ENCODE data around the gene LRRC4C. TPM values are rescaled to one million over a fixed set of nuclear protein-coding genes. Genes with fewer than 3 reads are reported as not detected.

LRRC4C gene
- total and polyA plus RNA-seq, 2 experiments from 2014 or later, result 0.35 to 1.1 TPM

DNA sequence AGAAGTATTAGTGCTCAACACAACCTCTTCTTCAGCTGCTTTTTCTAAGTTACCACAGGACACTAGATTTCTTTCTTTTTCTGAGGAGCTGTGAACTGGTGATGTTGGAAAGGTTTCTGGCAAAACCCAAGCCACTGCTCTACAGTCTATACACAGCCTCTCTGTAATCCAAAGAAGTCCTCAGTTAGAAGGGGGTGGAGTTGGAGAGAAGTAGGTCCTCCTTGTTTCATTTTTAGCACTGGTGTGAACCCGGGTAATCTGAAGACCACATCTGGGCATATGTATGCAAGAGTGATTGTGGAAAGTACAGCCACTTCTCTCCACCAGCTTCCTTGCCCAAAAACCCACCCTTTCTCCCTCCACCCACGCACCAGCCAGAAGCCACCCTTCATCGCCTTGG lies 1168.1 kb downstream of the LRRC4C start:
- H3K27ac Mint-ChIP-seq, result no peak overlapping the region
- H3K4me2 ChIP-seq, result no peak overlapping the region
- H3F3A ChIP-seq (replicated peaks; ENCODE audit: low read depth), result 0 out of 2 replicates have a peak, but pooled peaks cover 2% of the 10 kb centered on the region
- no peaks in the 10 kb centered on the region for H3K9me2 ChIP-seq (ENCODE audit: insufficient read depth)
- DNase-seq (ENCODE audit: low spot score) (no peak), ATAC-seq (no peak)
- H3K27me3 Mint-ChIP-seq (ENCODE audit: insufficient read depth, low read depth, poor library complexity), result peaks cover 39% of the 10 kb centered on the region
- no peaks in the 10 kb centered on the region for H3K79me2 ChIP-seq (replicated peaks; ENCODE audit: insufficient read depth)
- no peak for TF ChIP-seq EZH2phosphoT487 (IDR thresholded peaks at IDR 0.05; ENCODE audit: unreplicated experiment)
- TF ChIP-seq EZH2 (IDR thresholded peaks at IDR 0.05; ENCODE audit: low read depth, unreplicated experiment), result no peak
- no peak for TF ChIP-seq POLR2AphosphoS5 (IDR thresholded peaks at IDR 0.05; ENCODE audit: low read depth)
- no peak for TF ChIP-seq CREB1 (CRISPR knock-in tag; IDR thresholded peaks at IDR 0.05; ENCODE audit: low read depth)
- TF ChIP-seq JUNB (IDR thresholded peaks at IDR 0.05; ENCODE audit: unreplicated experiment), result no peak
- TF ChIP-seq, protein P1, sequence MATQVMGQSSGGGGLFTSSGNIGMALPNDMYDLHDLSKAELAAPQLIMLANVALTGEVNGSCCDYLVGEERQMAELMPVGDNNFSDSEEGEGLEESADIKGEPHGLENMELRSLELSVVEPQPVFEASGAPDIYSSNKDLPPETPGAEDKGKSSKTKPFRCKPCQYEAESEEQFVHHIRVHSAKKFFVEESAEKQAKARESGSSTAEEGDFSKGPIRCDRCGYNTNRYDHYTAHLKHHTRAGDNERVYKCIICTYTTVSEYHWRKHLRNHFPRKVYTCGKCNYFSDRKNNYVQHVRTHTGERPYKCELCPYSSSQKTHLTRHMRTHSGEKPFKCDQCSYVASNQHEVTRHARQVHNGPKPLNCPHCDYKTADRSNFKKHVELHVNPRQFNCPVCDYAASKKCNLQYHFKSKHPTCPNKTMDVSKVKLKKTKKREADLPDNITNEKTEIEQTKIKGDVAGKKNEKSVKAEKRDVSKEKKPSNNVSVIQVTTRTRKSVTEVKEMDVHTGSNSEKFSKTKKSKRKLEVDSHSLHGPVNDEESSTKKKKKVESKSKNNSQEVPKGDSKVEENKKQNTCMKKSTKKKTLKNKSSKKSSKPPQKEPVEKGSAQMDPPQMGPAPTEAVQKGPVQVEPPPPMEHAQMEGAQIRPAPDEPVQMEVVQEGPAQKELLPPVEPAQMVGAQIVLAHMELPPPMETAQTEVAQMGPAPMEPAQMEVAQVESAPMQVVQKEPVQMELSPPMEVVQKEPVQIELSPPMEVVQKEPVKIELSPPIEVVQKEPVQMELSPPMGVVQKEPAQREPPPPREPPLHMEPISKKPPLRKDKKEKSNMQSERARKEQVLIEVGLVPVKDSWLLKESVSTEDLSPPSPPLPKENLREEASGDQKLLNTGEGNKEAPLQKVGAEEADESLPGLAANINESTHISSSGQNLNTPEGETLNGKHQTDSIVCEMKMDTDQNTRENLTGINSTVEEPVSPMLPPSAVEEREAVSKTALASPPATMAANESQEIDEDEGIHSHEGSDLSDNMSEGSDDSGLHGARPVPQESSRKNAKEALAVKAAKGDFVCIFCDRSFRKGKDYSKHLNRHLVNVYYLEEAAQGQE (IDR thresholded peaks at IDR 0.05; ENCODE audit: unreplicated experiment), result no peak
- no peak for TF ChIP-seq ZNF114 (CRISPR knock-in tag; IDR thresholded peaks at IDR 0.05)
- TF ChIP-seq STAT1 (IDR thresholded peaks at IDR 0.05; ENCODE audit: unreplicated experiment), result no peak
- TF ChIP-seq NANOG (IDR thresholded peaks at IDR 0.05; ENCODE audit: borderline replicate concordance), result no peak
- no peak for TF ChIP-seq ZNF331 (CRISPR knock-in tag; IDR thresholded peaks at IDR 0.05; ENCODE audit: low read depth)
- TF ChIP-seq, protein P2, sequence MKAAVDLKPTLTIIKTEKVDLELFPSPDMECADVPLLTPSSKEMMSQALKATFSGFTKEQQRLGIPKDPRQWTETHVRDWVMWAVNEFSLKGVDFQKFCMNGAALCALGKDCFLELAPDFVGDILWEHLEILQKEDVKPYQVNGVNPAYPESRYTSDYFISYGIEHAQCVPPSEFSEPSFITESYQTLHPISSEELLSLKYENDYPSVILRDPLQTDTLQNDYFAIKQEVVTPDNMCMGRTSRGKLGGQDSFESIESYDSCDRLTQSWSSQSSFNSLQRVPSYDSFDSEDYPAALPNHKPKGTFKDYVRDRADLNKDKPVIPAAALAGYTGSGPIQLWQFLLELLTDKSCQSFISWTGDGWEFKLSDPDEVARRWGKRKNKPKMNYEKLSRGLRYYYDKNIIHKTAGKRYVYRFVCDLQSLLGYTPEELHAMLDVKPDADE (IDR thresholded peaks at IDR 0.05), result no peak
- TF ChIP-seq, protein P3, sequence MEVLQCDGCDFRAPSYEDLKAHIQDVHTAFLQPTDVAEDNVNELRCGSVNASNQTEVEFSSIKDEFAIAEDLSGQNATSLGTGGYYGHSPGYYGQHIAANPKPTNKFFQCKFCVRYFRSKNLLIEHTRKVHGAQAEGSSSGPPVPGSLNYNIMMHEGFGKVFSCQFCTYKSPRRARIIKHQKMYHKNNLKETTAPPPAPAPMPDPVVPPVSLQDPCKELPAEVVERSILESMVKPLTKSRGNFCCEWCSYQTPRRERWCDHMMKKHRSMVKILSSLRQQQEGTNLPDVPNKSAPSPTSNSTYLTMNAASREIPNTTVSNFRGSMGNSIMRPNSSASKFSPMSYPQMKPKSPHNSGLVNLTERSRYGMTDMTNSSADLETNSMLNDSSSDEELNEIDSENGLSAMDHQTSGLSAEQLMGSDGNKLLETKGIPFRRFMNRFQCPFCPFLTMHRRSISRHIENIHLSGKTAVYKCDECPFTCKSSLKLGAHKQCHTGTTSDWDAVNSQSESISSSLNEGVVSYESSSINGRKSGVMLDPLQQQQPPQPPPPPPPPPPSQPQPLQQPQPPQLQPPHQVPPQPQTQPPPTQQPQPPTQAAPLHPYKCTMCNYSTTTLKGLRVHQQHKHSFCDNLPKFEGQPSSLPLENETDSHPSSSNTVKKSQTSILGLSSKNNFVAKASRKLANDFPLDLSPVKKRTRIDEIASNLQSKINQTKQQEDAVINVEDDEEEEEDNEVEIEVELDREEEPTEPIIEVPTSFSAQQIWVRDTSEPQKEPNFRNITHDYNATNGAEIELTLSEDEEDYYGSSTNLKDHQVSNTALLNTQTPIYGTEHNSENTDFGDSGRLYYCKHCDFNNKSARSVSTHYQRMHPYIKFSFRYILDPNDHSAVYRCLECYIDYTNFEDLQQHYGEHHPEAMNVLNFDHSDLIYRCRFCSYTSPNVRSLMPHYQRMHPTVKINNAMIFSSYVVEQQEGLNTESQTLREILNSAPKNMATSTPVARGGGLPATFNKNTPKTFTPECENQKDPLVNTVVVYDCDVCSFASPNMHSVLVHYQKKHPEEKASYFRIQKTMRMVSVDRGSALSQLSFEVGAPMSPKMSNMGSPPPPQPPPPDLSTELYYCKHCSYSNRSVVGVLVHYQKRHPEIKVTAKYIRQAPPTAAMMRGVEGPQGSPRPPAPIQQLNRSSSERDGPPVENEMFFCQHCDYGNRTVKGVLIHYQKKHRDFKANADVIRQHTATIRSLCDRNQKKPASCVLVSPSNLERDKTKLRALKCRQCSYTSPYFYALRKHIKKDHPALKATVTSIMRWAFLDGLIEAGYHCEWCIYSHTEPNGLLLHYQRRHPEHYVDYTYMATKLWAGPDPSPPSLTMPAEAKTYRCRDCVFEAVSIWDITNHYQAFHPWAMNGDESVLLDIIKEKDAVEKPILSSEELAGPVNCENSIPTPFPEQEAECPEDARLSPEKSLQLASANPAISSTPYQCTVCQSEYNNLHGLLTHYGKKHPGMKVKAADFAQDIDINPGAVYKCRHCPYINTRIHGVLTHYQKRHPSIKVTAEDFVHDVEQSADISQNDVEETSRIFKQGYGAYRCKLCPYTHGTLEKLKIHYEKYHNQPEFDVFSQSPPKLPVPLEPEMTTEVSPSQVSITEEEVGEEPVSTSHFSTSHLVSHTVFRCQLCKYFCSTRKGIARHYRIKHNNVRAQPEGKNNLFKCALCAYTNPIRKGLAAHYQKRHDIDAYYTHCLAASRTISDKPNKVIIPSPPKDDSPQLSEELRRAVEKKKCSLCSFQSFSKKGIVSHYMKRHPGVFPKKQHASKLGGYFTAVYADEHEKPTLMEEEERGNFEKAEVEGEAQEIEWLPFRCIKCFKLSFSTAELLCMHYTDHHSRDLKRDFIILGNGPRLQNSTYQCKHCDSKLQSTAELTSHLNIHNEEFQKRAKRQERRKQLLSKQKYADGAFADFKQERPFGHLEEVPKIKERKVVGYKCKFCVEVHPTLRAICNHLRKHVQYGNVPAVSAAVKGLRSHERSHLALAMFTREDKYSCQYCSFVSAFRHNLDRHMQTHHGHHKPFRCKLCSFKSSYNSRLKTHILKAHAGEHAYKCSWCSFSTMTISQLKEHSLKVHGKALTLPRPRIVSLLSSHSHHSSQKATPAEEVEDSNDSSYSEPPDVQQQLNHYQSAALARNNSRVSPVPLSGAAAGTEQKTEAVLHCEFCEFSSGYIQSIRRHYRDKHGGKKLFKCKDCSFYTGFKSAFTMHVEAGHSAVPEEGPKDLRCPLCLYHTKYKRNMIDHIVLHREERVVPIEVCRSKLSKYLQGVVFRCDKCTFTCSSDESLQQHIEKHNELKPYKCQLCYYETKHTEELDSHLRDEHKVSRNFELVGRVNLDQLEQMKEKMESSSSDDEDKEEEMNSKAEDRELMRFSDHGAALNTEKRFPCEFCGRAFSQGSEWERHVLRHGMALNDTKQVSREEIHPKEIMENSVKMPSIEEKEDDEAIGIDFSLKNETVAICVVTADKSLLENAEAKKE (CRISPR knock-in tag; IDR thresholded peaks at IDR 0.05), result no peak
- TF ChIP-seq, protein P4, sequence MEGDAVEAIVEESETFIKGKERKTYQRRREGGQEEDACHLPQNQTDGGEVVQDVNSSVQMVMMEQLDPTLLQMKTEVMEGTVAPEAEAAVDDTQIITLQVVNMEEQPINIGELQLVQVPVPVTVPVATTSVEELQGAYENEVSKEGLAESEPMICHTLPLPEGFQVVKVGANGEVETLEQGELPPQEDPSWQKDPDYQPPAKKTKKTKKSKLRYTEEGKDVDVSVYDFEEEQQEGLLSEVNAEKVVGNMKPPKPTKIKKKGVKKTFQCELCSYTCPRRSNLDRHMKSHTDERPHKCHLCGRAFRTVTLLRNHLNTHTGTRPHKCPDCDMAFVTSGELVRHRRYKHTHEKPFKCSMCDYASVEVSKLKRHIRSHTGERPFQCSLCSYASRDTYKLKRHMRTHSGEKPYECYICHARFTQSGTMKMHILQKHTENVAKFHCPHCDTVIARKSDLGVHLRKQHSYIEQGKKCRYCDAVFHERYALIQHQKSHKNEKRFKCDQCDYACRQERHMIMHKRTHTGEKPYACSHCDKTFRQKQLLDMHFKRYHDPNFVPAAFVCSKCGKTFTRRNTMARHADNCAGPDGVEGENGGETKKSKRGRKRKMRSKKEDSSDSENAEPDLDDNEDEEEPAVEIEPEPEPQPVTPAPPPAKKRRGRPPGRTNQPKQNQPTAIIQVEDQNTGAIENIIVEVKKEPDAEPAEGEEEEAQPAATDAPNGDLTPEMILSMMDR (conservative IDR thresholded peaks at IDR 0.05; ENCODE audit: low read depth in 2 of 2), result no peak
- no peak overlapping the region for H3K27ac ChIP-seq (ENCODE audit: low read depth)
- no peak overlapping the region for H2AFZ ChIP-seq
- no peak overlapping the region for H3K4me3 ChIP-seq
- H3K27me3 ChIP-seq (ENCODE audit: insufficient read depth), result peaks cover 55% of the 10 kb centered on the region
- no peaks in the 10 kb centered on the region for H3K36me3 Mint-ChIP-seq (ENCODE audit: low read depth)
- peaks cover 44% of the 10 kb centered on the region for H3K4me1 ChIP-seq (ENCODE audit: insufficient read depth)
- no peak overlapping the region for H3K4me3 Mint-ChIP-seq
- H3K36me3 ChIP-seq (ENCODE audit: insufficient read depth), result no peaks in the 10 kb centered on the region
- peaks cover 34% of the 10 kb centered on the region for H3K4me1 Mint-ChIP-seq
- peaks cover 4% of the 10 kb centered on the region; the same call in 1 of the 2 replicates for H4K20me1 ChIP-seq (replicated peaks; ENCODE audit: insufficient read depth)
- no peaks in the 10 kb centered on the region; the same call in 2 of the 3 replicates for H3K9me3 Mint-ChIP-seq

All from GM23338 (cell line).